ELF-1 (cell line): Measurements from ENCODE around the gene SLTM.
"Not testable (repeated sequence)": the region's sequence is repeated elsewhere in the genome, so short reads cannot be mapped to it uniquely, and the experiment has no call there.

Source experiments
- DNase-seq: peaks from one replicate; pipeline ENCODE4 v3.0.0-alpha.2; 2016; ENCODE audit warnings: low read depth, low spot score

The SLTM gene

DNA sequence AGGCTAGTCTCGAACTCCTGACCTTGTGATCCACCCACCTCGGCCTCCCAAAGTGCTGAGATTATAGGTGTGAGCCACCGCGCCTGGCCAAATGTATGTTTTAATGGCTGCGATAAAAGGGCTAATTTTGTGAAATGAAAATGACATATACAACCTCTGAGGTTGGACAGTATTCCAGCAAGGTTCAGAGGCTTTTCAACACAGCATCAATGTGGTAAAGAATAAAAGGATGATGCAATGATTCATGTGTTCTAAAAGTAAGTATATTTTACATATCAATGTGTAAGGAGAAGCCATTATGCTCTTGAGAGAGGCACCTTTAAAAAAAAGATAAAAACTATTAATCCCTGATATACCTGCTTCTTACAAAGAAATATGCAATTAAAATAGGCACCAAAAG is 6.7 kb downstream of the SLTM start:
- DNase-seq: no peak

- DNase-seq: no peak
These were observed 9.2 kb downstream of the SLTM start for GRCh38 chr15:58924327-58924726.

DNA sequence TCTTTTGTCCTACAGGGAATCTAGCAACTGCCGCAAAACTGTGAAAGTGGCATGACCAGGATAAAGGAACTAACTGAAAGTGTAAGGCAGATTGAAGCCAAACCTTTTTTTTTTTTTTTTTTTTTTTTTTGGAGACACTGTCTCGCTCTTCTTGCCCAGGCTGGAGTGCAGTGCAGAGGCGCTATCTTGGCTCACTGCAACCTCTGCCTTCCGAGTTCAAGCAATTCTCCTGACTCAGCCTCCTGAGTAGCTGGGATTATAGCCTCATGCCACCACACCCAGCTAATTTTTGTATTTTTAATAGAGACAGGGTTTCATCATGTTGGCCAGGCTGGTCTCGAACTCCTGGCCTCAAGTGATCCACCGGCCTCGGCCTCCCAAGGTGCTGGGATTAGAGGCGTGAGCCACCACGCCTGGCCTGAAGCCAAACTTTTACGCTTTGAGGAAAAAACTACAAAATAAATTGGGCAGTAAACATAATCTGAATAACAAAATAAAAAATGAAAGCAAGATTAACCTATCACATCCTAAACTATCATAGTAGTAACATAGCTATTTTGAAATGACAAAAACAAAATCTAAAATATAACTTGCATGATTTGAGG is 9.7 kb downstream of the SLTM start:
- no peak for DNase-seq

DNA sequence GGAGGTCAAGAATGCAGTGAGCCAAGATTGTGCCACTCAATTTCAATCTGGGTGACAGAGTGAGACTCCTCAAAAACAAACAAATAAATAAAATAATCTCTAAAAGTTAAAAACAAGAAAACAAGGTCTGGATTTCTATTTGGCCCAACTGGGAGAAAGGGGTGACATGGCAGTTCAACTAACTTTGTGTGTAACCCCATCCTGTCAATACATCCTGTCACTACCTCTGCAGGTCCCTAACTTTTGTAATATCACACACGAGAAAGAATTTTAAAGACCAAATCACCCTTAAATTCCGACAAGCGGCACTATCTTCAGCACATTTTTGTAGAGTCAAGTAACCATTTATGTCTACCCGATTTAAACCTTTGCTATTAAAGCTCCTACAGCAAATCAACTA is 10.2 kb downstream of the SLTM start:
- DNase-seq: no peak

DNA sequence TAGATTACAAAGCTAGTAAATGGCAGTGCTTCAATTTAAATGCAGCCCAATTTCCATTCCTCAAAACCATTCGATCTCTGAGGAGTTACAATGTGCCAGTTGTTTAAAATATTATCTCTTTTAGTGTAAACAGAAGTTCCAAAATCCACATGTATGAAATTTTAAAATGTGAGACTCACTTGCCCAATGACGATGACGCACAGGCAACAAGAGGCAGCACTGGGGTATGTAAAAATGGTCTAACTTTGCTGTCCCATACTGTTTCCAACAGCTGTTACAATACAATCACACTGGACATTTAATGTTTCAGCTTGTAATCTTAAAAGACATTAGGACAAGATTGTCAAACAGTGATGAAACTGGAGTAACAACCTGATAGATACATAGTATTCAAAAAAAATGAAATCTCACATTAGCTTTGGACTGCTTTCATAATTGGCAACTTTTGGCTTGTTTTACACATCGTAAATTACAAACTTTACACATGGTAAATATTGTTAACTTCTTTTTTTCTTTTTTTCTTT is 12.2 kb downstream of the SLTM start:
- no peak for DNase-seq

- not testable (repeated sequence) for DNase-seq
These were observed 13.0 kb downstream of the SLTM start for GRCh38 chr15:58920447-58920846.

- no peak for DNase-seq
These were observed 14.2 kb downstream of the SLTM start for GRCh38 chr15:58919232-58919631.

DNA sequence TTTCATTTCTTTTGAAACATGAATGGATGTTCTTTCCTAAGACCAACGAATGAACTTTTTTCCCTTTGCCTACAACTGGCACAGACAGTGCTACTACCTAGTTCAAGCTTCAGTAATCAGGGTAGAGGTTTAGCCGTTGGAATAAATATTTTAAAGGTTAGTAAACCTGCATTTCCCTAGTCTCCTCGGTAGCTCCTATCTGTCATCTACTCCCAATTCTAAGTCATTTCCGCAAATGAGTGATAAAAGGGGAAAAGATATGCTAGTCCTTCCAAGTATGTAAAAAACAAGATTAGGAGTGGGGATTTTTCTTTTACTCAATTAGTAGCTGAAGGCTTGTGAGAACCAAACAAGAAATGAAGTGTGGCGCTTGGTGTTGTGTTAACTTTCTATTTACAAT is 15.2 kb downstream of the SLTM start:
- DNase-seq: no peak

GRCh38 chr15:58917613-58918129 is 15.8 kb downstream of the SLTM start:
- DNase-seq: not testable (repeated sequence)

- DNase-seq: no peak
These were observed 16.5 kb downstream of the SLTM start for GRCh38 chr15:58916962-58917361.

DNA sequence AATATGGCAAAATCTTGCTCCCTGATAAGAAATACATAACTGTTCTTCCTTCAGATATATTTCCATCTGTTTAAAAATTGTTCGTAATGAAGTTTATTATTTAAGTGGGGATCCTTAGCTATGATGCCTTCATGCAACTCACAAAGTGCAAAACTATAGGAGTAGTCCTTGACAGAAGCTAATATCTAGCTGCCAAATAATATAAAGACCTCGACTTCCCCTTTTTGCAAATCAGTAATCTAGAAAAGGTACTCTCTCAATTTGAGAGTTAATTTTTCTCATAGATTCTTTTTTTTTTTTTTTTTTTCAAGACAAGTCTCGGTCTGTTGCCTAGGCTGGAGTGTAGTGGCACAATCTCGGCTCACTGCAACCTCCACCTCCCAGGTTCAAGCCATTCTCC is 23.0 kb downstream of the SLTM start:
- DNase-seq: no peak

DNA sequence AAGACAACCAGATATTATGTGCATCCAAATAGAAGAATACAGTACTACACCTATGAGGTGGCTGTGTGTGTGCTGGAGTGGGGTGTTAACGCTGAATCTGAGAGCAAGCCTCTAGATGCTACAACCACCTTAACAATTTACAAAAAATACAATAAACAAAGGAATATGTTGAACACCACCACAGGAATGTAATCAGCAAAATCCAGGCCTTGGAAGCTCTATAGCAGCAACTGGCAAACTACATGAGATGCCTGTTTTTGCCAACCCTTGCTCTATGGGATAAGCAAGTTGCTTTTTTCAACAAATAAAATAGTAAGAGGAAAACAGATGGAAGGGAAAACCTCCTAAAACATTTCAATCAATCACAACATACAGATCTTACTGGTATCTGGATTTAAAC is 23.9 kb downstream of the SLTM start:
- no peak for DNase-seq

DNA sequence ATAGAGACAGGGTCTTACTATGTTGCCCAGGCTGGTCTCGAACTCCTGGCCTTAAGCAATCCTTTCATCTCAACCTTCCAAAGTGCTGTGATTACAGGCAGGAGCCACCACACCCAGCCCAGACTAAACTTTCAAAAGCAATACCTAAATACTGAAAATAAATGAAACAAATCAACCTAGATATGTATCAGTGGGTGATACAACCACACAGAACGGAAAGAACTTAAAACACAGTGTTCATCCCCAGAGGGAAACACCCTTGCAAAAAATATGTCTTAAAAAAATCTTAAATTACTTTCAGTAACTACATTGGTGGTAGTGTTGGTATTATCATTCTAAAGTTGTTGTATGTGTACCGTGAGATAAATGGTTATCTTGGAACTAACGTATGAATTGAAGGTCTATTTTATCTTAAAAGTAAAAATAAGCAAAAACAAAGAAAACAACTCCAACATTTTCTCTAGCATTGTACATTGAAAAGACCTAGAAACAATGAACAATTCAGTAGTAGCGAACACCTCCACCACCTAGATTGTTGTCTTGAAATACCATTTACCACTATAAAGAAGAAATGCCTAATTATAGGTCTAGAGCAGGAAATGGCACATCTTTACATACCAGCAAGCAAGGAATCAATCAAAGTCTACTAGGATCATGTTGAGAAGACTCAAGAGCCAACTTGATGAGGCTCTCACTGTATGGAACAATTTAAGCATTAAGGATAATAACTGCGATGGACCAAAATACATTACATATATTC is 24.7 kb downstream of the SLTM start:
- DNase-seq: no peak

DNA sequence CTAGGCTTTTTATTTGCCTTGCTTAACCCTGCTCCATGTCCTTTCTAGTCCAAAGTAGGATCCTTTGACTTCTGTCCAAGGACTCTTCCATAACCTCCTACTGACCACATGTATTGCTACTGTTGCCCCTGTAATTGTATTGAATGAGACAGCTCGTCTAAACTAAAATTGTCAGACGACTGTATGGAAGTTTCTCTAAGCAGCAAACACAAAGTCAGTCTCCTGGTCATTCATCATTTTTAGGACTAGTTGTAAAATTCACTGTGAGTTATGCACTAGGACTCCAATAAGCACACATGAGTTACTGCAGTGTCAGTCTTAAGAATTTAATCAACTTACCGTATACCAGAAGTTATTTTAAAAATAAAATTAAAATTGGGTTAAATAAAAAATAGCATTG is 32.8 kb downstream of the SLTM start:
- DNase-seq: no peak

GRCh38 chr15:58898150-58898680 is 35.3 kb downstream of the SLTM start:
- DNase-seq: no peak

DNA sequence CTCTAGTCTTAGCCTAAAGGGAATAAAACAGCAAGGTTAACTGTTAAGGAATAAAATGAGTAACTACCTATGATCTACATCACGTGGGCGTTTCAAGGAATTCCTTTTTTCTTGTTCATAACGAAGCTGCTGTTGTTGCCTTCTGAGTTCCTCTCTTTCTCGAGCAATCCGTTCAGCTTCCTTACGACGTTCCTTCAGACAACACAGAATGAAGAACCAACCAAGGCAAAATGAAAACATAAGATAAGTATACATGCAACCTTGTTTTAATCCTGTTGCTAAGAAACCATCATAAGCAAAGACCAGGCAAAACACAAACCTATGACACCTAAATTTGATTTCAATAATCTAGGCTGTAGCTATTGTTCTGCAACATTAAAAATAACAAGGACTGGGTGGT is 44.1 kb downstream of the SLTM start:
- no peak for DNase-seq

- no peak for DNase-seq
These were observed 46.6 kb downstream of the SLTM start for GRCh38 chr15:58886921-58887320.

DNA sequence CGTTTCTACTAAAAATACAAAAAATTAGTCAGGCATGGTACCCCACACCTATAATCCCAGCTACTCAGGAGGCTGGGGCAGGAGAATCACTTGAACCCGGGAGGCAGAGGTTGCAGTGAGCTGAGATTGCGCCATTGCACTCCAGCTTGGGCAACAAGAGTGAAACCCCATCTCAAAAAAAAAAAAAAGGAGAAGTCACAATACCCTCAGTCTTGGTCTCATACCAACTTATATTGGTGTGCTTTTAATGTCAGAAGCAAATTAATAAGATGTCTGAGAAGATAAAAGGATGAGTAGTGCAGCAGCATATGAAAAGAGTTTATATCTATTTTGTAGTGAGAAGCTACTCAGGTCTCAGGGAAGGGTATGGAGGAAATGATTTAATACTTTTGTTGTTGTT is 49.6 kb downstream of the SLTM start:
- not testable (repeated sequence) for DNase-seq

DNA sequence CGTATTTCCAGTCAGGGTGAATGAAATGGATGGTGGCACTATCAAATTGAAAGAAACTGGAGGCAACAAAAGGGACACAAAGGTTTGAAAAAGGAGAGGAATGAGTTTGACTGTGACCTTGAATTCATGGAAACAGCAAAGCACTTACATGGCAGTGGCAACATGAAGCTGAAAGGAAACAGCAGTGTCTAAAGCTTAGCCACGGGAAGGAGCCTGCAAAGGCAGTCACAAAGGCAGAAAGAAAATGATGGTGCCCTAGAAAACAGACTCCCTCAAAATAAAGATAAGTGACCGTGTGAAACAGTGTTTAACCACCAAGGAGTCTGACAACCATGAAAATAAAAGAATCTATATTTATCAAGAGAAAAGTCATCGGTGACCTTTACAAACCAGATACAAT is 51.2 kb downstream of the SLTM start:
- DNase-seq: no peak

- no peak for DNase-seq
These were observed 53.2 kb downstream of the SLTM start for GRCh38 chr15:58880320-58880719.

- no peak for DNase-seq
These were observed 55.3 kb downstream of the SLTM start for GRCh38 chr15:58877999-58878825.
